CD4-positive, alpha-beta T cell treated with Interleukin-17A for 1 hour (primary cell): ENCODE data around the gene PLXNB2.

Experiments used
- DNase-seq: peaks from one replicate; pipeline ENCODE4 v3.0.0-alpha.2; 2020

The PLXNB2 gene

DNA sequence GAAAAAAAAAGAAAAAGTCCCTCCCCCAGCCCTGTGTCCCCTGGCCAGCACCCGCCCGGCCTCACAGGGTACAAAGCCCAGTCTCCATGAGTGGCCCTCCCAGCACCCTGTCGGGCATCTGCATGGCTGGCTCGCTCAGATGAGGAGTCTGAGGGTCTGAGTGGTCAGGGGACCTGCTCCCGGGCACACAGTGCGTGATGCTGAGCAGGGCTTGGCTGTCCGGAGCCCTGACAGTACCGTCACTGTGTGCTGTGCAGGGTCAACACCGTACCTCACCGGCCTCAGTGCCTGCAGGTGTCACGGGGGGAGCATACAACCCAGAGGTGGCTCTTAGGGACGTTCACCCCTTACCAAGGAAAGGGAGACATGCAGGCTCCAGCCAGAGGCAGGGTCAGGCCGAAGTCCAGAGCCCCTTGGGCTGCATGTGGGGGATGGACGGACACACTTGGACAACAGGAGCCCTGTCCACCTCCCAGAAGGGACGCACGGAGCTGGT is 3.6 kb upstream of the PLXNB2 start:
- no peak for DNase-seq

DNA sequence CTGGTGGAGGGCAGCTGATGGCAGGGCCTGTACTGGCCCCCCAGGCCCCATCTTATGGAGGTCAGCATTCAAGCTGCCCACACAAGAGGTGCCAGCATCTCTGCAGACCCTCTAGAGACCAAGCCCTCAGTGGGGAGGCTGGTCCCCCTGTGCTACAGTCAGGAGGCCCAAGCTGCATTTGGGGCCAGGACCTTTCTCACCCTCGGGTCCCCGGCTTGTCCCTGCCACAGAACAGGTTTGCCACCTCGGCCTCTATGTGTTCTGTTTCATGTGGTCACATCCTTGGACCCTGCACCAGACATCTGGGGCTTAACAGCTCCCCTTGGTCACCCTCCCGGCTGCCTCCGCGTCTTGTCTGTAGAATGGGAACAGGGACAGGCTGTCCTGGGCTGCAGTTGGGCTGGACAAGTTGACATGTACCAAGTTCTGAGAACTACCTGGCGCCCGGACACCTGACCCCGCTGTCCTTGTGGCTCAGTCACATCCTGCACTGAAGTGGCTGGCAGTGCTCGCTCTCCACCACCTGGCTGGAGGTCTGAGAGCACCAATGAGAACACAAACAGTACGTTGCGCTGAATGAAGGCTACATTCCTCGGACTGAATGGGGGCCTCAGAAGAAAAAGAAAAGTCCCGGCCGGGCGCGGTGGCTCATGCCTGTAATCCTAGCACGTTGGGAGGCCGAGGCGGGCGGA is 2.7 kb upstream of the PLXNB2 start:
- no peak for DNase-seq

DNA sequence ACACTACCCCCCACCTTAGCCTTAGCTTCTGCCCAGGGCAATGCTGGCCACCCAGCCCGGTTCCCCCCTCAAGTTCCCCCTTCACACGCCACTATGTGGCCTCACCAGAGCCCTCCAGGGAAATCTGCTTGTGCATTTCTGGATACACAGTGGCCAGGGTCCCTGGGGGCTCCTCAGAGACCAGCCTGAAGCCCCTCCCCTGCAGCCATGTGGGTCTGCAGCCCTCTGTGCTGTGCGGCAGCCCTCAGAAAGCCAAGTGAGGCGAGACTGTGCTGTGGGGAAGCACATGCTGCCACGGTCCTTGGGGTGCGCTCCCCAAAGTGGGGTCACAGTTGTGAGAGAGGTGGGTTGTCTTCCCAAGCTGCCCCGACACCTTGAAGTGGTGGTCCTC is 2.1 kb upstream of the PLXNB2 start:
- DNase-seq, result no peak

DNA sequence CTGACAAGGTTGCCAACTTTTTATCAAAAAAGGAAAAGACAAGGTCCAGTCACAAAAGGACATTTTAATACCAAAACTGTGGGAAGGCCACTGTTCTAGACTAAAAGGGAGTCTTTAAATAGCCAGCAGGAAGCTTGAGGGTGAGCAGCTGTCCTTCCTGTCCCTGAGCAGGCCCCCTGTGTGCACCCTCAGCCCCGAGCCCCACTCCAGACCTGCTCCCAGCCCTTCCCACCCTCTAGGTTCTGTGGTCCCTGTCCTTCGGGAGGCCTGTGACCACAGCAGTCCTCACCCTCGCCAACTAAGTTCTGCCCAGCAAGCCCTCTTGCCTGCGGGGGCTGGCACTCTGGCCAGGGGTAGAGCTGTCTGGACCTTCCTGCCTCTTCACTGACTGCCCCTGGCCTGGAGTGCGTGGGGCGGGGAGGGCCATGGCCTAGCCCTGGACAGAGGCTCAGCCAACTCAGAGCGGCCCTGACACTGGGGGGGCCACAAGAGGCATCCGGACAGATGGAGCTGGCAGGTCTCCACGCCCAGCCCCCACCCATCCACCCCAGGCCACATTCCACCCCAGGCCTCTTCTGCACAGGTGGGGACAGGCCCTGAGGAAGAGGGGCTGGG is 1.6 kb upstream of the PLXNB2 start:
- no peak for DNase-seq

DNA sequence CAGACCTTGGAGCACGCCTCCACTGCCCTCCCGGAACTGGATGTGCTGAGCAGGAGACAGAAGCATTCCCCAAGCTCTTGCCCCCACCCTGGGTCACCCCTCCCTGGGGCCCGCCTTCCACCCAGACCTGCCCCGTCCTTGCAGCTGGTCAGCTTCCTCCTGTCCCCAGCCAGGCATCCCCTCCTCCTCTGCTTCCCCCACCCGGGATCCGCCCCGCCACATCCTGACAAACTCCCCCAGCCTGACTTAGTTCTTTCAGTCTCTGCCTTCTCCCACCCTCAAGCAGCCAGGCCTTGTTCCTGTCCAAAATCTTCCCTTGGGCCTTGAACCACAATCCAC is 1.1 kb upstream of the PLXNB2 start:
- no peak for DNase-seq

GRCh38 chr22:50307890-50308596 is 597 bp upstream of the PLXNB2 start:
- DNase-seq, result no peak

GRCh38 chr22:50305923-50306566 is 1.4 kb downstream of the PLXNB2 start:
- no peak for DNase-seq

- DNase-seq, result no peak
These were observed 2.0 kb downstream of the PLXNB2 start for GRCh38 chr22:50305393-50305922.

GRCh38 chr22:50304528-50305392 is 2.7 kb downstream of the PLXNB2 start:
- peak; percentile 19 for DNase-seq

DNA sequence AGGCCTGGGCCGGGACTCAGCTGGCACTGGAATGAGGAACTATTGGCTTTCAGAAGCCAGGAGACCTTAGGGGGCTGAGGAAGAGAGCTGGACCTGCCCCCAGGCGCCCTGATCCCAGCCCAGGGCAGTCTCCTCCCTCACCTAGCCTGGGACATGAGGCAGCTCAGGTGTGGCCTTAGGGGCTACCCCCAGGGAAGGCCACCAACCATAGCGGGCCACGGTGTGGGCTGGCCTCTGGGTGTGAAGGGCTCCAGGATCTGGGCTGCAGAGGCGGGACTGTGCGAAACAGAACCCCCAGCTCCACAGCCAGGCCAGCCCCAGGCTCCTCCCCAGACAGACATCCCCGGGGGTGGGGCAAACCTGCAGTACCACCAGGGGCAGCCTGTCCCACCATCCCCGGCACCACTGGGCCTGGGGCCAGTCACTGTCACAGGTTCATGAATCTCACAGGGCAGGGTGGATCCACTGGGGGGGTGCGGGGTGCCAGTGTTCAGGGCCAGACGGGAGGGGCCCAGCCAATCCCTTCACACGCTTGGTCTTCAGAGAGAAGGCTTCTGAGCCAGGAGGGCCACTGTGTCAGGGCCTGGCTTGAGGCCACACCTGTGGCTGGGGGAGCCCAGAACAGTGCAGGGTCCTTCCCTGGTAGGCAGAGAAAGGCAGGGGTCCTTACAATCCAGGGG is 3.5 kb downstream of the PLXNB2 start:
- DNase-seq, result peak; percentile 19

DNA sequence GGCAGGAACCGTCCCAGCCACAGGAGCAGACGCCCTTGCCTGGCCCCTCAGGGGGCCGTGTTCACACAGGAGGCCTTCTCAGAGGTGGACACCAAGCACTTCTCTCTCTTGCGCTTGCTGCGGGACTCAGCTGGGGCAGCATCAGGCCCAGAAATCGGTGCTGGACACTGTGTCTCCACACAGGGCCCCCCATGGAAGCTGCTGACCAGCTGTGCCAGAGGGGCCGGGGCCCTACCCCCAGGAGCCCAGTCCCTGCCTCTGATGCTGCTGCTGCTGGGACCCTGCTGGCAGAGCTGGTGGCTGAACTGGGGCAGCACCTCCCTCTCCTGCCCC is 4.0 kb downstream of the PLXNB2 start:
- no peak for DNase-seq

DNA sequence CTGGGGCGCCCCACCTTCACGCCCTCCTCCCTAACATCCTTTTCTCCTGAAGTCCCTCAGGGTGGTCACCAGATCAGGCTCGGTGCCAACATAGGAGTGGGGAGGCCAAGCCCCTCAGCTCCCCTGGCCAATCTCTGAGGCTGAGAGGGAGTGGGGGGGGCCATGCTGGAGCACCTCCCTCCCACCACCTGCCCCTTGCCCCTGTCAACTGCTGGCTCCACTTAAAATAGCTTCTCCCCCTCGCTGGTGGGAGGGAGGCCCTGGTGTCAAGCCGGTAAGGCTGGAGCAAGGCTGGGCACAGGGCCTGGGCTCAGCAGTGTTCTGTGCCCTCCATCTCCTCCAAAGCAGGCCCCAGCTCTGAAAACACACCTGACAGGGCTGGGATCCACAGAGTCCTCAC is 4.9 kb downstream of the PLXNB2 start:
- DNase-seq, result no peak

- DNase-seq, result no peak
These were observed 5.4 kb downstream of the PLXNB2 start for GRCh38 chr22:50302041-50302541.

DNA sequence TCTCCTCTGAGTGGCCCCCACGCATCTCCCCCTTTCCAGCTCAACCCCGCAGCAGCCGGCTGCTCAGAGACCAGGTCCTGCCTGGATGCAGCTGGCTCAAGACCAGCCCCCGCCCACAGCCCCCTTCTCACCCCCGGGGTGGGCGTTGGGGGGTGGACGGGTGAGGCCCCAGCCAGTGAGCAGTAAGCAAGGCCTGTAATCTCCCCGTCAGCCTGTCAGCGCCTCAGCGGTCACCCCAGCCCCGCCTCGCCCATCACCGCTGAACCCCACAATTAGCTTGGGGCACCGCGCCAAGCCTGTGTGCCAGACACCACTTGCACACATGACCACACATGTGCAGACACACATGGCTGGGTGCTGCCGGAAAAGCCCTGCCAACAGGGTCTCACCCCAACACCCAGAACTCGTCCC is 5.9 kb downstream of the PLXNB2 start:
- DNase-seq, result no peak

DNA sequence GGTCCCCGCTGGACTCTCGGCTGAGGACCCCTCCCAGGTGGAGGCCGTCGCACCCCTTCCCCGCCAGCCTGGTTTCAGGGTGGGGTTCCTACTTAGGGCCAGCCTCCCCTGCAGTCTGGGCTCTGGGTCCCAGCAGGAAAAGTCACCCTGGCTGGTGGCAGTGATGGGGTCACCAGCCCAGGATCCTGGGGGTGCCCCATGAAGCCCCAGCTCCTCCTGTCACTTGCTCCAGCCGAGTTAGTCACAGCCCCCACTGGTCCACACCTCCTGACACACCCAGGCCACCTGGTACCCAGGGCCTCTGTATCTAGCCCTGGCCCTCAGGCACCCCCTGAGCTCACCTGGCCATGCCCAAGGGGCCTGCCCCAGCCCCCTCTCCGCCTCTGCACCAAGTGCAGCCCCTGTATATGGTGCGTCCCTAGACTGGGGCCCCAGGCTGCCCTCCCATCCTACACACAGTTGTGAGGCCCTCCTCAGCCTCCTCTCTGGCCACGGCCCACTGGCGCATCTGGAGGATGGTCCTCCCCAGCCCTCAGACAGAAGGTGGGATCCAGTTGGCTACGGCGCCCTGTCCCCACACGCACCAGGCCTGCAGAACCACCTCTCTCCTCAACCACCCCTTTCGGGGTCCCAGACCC is 6.7 kb downstream of the PLXNB2 start:
- no peak for DNase-seq

DNA sequence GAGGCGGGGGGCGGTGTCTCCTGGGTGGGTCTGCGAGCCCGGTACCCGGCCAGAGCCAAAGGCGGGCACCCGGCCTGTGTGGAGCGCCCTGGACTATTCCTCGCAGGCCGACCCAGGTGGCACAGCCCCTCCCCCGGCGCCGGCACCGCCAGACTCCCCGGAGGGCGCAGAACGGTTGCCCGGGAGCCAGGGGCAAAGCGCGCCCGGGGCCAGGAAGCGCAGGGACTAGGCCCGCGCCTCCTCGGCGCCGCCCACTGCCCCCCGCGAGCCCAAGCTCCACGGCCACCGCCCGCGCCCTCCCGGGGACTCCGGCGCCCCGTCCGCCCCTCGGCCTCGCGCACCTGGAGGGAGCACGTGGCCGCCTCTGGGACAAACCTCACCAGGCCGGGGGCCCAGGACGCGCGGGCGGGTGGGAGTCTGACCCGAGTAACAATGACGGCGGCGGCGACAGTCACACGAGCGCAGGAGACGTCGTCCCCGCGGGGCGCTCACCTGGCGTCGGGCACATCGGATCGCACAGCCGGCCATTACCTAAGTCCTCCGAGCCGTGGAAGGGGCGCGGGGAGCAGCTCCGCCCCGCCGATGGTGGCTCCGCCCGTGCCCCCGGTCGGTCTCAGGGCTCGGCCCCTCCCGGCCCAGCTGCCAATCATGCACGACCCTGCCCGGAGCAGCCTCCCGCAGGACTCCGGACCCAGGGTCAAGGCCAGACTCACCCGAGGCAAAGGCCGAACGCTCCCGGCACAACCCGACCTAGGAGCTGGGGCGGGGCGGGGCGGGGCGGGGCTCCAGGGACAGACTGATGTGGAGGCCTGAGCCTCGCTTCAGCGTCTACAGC is 7.4 kb downstream of the PLXNB2 start:
- no peak for DNase-seq

DNA sequence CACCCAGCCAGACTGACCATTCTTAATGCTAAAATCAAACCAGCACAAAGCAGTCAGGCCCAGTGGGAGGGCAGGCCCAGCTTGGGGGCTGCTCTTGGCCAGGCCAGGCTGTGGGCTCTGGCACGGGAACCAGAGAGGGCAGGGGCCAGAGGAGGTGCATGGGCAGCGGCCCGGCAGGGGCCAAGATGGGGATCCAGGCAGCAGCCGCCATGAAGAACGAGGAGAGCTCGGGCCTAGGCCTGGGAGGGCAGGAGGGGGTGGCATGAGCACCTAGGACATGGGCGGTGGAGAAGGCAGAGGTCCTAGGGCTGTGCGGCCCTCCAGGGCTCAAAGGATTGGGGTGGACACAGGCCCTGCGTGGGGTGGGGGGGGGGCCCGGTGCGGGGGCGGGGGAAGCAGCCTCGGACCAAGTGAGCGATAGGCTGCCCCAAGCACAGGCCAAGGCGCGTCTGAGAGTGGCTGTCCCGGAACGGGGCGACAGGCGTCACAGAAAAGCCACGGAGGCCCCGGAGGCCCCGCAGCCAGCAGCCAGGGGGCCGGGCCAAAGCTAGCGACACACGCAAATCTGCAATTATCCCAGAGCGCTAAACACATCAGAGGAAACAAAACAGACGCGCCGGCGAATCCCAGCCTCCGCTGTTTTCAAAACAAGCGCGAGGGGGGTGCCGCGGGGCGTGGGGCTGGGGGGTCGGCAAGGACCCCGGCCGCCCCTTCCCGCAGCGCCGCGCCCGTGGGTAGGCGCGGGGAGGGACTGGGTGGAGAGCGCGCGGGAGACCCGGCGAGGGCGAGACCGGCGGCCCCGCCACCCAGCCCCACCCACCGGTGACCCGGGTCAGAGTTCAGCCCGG is 8.3 kb downstream of the PLXNB2 start:
- DNase-seq, result no peak

GRCh38 chr22:50298266-50298637 is 9.2 kb downstream of the PLXNB2 start:
- DNase-seq, result no peak

- DNase-seq, result no peak
These were observed 9.8 kb downstream of the PLXNB2 start for GRCh38 chr22:50297510-50298265.
